ENCODE measurements around the gene DUSP22. TPM values are rescaled to one million over a fixed set of nuclear protein-coding genes. Genes with fewer than 3 reads are reported as not detected.

Gene DUSP22
- total and polyA plus RNA-seq, 9 of the 15 experiments (the other 6 are each of a cell fraction or from before 2014, with no cell fraction given): 9.3 to 19.4 (median 11.8) TPM

DNA sequence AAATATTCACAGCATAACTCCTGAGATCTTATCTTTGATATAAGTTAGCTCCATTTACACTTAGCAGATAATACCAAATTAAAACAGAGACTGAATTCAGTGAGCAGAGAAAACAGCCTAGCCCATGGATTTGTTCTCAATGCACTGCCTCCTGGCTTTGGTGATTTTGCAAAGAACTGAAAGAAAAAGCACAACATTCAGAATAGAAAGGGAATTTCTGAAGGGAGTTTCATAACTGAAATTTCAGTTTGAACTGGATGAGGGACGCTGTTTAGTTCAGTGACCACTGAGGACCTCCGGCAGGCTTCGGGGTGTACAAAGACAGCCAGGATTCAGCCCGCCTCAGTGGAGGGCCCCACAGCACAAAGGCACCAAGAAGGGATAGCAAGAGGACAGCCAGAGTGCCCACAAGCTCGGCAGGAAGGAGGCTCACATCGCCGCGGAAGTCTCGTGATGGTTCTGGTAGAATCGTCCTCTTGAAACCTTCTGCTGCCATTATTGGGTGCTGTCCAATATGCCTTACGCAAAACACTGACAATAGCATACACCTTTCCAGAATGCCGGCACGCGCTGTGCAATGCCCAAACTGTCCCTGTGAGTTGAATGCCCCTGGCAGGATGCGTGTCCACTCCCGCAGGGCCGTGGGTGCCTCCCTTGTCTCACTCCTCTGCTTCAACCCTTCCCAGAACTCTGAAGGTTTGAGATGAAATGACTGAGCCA, 89.6 kb downstream of the DUSP22 start:
- Histone ChIP-seq H3K27me3 (ENCODE audit: control insufficient read depth in 2 of 2, insufficient read depth in 2 of 2, low read length in 2 of 2) (peaks cover 75 to 91% of the 10 kb centered on the region in 2 experiments), H3K9ac (ENCODE audit: insufficient read depth in 1 of 2, low read depth in 2 of 2, low read length in 2 of 2) (no peak overlapping the region), H3K4me3 (no peak overlapping the region), H3K9me1 (ENCODE audit: control insufficient read depth, insufficient read depth, low read length) (no peaks in the 10 kb centered on the region), H3K79me2 (ENCODE audit: control insufficient read depth, insufficient read depth, low read length) (no peaks in the 10 kb centered on the region), H3K27ac (ENCODE audit: extremely low read depth, low read depth, low read length) (no peak overlapping the region), H4K20me1 (replicated peaks; ENCODE audit: control insufficient read depth, insufficient read depth, low read length) (peaks cover 10% of the 10 kb centered on the region; the same call in 1 of the 2 replicates), H3K36me3 (ENCODE audit: control insufficient read depth, insufficient read depth, low read length) (no peaks in the 10 kb centered on the region), H2AFZ (ENCODE audit: low read depth, low read length) (no peak overlapping the region), H3K4me2 (ENCODE audit: insufficient read depth, low read length) (no peak overlapping the region), H3K4me1 (replicated peaks in 1 of 2; ENCODE audit: control insufficient read depth in 2 of 2, insufficient read depth in 2 of 2, low read length in 2 of 2) (peaks cover 0 to 4% of the 10 kb centered on the region in 2 experiments; a peak in 1 of 5 replicates), H3K9me3 (replicated peaks; ENCODE audit: control insufficient read depth, insufficient read depth, low read depth, low read length) (no peaks in the 10 kb centered on the region)
- TF ChIP-seq, protein P1, sequence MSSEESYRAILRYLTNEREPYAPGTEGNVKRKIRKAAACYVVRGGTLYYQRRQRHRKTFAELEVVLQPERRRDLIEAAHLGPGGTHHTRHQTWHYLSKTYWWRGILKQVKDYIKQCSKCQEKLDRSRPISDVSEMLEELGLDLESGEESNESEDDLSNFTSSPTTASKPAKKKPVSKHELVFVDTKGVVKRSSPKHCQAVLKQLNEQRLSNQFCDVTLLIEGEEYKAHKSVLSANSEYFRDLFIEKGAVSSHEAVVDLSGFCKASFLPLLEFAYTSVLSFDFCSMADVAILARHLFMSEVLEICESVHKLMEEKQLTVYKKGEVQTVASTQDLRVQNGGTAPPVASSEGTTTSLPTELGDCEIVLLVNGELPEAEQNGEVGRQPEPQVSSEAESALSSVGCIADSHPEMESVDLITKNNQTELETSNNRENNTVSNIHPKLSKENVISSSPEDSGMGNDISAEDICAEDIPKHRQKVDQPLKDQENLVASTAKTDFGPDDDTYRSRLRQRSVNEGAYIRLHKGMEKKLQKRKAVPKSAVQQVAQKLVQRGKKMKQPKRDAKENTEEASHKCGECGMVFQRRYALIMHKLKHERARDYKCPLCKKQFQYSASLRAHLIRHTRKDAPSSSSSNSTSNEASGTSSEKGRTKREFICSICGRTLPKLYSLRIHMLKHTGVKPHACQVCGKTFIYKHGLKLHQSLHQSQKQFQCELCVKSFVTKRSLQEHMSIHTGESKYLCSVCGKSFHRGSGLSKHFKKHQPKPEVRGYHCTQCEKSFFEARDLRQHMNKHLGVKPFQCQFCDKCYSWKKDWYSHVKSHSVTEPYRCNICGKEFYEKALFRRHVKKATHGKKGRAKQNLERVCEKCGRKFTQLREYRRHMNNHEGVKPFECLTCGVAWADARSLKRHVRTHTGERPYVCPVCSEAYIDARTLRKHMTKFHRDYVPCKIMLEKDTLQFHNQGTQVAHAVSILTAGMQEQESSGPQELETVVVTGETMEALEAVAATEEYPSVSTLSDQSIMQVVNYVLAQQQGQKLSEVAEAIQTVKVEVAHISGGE (CRISPR knock-in tag; IDR thresholded peaks at IDR 0.05): no peak
- TF ChIP-seq, protein P2, sequence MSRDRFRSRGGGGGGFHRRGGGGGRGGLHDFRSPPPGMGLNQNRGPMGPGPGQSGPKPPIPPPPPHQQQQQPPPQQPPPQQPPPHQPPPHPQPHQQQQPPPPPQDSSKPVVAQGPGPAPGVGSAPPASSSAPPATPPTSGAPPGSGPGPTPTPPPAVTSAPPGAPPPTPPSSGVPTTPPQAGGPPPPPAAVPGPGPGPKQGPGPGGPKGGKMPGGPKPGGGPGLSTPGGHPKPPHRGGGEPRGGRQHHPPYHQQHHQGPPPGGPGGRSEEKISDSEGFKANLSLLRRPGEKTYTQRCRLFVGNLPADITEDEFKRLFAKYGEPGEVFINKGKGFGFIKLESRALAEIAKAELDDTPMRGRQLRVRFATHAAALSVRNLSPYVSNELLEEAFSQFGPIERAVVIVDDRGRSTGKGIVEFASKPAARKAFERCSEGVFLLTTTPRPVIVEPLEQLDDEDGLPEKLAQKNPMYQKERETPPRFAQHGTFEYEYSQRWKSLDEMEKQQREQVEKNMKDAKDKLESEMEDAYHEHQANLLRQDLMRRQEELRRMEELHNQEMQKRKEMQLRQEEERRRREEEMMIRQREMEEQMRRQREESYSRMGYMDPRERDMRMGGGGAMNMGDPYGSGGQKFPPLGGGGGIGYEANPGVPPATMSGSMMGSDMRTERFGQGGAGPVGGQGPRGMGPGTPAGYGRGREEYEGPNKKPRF (IDR thresholded peaks at IDR 0.05; ENCODE audit: low read depth, low read length): no peak
- TF ChIP-seq CREM (IDR thresholded peaks at IDR 0.05; ENCODE audit: low read depth) (no peak), IFI16 (CRISPR knock-in tag; IDR thresholded peaks at IDR 0.05) (no peak), XRCC3 (IDR thresholded peaks at IDR 0.05) (no peak)
- FAIRE-seq (no peak), DNase-seq (ENCODE audit: extremely low read depth in 1 of 4, low spot score in 3 of 4) (no peak), ATAC-seq (no peak)
- ChIA-PET CTCF (ENCODE audit: low intra/inter-chr PET ratio) (no interaction called here), POLR2A (interaction anchor here (0.5 to 1.0 kb wide), 3 partner anchors 32 to 235 kb away, joined by 3 read pairs; no protein-coding TSS in a partner anchor)
- intact Hi-C loops (cut with micrococcal nuclease): no loop called here
- in situ Hi-C loops (cut with MboI): no loop called here
- BruUV-seq (replicated peaks): no TSS peak
- 2% methylated on average over 17 of the region's 17 CpGs for WGBS (ENCODE audit: insufficient coverage, low coverage, missing lambda C conversion rate)
